GM19467 (cell line): Measurements from ENCODE around the gene EOMES.

Experiments
- ATAC-seq: cut with Tn5 transposase; IDR thresholded peaks from one replicate; pipeline ENCODE4 v1.9.1; 2021; ENCODE audit warnings: mild to moderate bottlenecking, moderate library complexity; ENCODE audit not compliant: unreplicated experiment

EOMES gene

DNA sequence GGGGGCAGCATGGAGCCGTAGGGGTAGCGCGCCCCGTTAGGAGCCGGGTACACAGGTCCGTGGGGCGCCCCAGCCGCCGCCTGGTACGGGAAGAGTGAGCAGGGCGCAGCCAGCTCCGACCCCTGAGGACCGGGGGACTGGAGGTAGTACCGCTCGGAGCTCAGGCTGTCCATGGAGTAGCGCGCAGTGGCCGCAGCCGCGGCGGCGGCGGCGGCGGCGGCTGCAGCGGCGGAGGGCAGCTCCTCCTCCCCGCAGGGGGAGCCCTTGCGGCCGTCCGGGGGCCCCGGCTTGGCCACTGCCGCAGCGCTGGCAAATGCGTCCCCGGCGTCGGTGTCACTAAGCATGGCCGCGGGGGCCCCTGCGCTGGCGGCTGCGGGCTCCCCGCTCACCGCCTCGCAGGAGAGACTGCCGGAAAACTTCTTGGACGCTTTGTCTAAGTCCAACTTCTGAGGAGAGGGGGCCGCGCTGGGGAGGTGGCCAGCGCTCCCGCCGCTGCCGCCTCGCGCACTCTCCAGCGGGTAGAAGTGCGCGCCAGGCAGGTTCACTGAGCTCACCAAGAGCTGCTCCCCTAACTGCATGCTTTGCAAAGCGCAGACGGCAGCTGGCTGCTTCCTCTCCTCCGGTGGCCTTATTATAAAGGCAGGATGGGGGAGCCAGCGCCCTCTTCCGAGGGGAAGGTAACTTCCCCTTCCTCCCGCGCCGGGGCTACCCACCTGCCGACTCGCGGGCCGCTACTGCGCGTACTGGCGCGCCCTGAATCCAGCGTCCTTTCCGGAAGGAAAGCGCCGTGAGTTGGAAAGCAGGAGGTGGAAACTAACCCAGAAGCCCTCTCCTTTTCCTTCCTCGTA, at the start of gene EOMES:
TSS of gene EOMES (minus strand) at position 607 of the 848 bp plus-strand sequence. CDS start at position 578, 29 bp downstream.
- ATAC-seq = peak; percentile 69

DNA sequence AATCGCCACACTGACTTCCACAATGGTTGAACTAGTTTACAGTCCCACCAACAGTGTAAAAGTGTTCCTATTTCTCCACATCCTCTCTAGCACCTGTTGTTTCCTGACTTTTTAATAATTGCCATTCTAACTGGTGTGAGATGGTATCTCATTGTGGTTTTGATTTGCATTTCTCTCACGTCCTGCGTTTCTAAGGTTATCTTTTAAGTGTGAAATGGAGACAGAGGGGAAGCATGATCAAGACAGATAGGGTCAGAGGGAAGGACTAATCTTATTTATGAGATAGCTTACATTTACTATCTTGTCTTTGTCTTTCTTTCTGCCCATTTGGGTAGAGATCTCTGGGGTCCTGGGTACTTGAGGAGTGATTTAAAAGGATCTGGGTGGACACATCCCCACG, 48.3 kb upstream of the EOMES start:
- peak; percentile 57 for ATAC-seq

DNA sequence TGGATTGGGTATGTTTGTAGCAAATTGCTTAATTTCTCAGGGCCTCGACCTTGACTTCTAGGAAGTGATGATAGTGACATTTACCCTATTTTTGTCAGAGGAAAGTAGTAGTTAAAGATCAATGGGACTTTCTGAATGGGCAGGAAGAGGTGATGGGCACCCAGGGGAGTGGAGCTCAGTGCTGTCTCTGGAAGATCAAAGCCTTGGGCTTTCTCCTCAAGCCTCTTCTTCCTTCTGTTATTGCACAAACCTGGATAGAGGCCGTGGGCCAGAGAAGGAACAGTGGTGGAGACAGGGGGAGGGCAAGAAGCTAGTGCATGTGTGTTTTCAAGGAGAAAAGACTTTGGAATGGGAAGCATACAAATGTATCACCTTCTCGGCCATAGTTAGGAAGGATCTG, 44.9 kb upstream of the EOMES start:
- no peak for ATAC-seq

DNA sequence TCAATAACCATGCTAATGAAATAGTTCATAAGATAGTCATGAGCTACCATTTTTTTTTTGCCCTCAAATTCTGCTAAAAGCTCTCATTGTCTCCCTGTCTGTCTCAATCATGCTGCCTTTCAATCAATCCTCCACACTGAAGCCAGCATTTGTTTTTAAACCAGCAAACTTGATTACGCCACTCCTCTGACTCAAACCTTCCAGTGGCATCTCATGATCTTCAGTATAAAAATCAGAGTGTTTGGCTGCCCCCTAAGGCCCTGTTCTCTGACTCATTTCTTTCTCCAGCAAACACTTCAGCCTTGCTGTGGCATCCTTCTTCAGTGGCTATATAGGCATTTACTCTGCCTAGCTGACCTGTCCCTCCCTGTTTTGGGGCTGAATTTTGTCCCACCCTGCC, 36.0 kb upstream of the EOMES start:
- ATAC-seq = no peak

DNA sequence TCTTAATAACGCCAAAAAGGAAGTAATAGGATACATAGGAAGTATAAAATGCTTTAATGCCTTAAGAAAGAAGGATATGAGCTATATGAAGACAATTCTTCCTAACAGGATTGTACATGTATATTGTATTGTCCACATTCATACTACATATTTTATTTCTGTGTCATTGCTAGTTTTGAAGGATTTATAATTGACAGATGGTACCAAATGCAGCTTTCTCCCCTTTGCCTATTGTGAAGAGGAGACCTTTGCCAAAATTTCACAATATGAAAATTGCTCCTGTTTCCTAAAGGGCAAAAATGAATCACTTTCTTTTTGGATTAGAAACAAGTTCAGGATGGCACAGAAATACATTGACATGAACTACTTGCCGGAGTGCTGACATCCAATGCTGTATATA, 34.8 kb upstream of the EOMES start:
- no peak for ATAC-seq

DNA sequence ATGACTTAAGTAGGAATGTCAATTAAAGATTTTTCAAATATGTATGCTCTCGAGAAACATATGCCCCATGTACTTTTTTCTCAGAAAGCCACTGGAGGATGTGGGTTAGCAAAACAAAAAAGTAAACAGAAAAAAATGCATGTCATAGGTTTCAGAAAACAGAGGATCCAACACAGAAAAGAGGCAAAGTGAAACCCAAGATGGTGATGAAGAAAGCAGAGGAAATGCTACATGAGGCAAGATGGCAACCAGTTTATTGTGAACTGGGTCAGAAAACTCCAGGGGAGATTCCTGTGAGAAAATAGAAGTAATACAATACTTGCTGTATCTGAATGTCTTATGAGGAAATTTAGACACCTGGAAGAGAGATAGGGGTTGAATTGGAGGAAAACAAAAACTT, 30.8 kb upstream of the EOMES start:
- no peak for ATAC-seq

DNA sequence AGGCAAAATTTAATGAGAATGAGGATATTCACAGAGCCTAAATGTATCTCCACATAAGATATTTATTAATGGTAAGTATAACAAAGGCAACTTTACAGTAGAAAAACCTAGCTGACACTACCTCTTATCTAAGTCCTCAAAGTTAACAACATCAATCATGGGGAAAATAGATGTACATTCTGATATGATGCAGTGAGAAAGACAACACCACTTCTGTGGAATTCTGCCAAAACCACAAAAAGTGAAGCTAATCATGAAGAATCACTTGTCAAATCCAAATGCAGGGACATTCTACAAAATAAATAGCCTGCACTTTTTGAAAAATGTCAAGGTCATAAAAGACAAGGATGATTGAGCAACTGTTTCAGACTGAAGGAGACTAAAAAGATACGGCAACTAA, 27.5 kb upstream of the EOMES start:
- ATAC-seq = no peak

DNA sequence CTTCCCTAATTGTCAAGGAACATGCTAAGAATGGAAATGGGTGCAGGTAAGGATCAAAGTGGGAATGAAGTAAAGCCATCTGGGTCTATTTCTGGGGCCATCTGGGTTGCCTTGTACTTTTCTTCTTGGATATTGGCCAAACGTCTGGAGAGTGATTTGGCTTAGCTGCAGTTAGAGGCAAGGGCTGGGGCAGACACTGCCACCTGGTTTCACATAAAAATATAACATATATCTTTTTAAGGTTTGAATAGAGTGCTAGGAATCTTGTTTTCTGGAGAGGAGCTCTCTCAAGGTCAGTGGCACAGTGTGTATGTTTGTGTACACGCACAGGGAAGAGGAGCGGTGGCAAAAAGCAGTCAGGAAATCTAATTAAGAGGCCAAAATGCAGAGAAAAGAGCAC, 24.7 kb upstream of the EOMES start:
- ATAC-seq = no peak

DNA sequence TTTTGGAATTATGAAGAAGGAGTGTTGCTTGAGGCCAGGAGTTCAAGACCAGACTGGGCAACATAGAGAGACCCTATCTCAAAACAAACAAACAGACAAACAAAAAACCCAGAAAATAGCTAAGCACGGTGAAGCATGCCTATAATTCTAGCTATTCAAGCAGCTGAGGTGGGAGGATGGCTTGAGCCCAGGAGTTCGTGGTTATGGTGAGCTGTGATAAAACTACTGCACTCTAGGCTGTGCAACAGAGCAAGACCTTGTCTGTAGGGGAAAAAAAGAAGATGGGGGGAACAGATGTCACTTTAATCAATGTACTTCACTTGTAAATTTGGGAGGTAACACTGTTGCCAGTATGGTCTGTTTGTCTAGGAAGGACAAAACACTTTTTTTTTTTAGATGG, 18.7 kb upstream of the EOMES start:
- no peak for ATAC-seq

DNA sequence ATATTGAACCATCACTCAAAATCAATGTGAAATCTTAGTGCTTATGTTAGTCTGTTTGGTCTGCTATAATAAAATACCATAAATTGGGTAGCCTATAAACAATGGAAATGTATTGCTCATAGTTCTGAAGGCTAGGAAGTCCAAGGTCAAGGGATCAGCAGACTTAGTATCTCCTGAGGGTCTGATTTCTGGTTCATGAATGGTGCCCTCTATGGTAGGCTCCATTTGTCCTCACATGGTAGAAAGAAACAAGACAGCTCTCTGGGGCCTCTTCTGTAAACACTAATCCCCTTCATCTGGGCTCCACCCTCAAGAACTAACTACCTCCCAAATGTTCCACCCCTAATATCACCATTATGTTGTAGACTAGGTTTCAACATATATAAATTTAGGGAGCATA, 15.0 kb upstream of the EOMES start:
- no peak for ATAC-seq

DNA sequence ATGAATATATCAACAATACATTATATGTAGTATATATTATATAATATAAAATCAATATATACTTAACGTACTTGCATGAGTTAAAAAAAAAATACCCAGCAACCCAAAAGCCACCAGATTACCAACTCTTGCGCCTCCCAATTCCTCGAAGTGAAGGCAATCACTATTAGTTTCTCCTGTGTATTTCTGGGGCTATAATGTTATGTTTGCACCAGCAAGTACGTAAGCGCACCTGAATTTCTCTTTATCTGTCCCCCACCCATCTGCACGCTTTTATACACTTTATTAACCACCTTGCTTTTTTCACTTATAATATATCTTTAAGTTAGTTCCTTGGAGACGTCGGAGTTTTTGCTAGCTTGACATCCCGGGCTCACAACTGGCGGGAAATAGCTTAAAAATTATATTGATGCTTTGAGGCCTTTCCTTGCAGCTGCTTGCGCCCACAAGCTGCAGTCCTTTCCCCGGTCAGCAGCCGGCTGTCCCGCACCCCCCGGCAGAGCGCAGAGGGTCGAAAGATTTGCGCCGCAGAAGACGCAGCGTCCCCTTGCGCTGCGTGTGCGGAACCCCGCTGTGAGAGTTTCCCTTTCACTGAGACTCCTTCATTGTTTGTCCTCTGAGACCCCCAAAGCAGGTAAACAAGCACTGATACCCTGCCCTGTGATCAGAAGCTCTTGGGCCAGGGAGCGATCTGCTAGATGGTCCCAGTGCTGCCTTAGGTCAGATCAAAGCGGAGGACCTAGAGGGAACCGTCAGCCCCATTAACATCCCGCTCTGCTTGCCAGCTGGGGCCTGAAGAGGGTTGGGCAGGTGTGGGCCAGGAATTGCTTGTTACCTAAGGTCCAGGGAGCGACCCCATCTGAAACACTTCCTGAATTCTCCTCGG, 8.9 kb upstream of the EOMES start:
- ATAC-seq = no peak

DNA sequence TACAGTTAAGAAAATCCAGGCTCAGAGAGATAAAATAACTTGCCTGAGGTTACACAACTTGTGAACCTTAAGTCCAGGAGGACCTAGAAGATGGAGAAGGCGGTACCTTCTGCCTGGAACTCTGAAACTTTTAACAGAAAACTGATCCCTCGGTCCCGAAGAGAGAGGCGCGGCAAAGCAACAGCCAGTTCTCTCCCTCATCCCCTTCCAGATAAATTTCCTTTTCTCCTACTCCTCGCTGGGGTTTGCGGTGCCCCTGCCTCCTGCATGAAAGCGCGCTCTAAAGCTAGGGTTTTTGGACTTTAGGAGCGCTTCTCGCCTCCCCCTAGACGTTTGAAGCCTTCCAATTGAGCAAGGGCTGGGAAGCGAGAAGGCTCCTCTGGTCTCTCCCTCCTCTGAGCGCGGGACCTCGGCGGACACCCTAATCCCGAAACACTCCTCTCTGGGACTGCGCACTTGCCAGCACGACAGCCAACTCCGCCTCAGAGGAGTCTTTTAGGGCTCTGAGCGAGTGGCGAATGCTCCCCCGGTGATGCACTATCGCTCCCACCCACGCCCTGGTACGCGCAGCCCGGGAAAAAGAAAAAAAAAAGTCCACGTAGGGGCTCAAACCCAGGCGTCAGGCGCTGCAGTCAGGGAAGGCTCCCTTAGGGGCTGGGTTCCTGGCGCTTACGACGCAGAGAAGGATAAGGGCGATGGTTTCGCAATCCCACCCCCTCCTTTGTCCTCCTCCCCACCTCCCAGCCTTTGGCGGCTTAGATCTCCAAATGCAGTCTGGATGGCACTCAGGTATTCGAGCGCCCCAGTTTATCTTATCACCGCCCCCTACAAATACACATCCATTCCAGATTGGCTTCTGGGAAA, 7.9 kb upstream of the EOMES start:
- no peak for ATAC-seq

DNA sequence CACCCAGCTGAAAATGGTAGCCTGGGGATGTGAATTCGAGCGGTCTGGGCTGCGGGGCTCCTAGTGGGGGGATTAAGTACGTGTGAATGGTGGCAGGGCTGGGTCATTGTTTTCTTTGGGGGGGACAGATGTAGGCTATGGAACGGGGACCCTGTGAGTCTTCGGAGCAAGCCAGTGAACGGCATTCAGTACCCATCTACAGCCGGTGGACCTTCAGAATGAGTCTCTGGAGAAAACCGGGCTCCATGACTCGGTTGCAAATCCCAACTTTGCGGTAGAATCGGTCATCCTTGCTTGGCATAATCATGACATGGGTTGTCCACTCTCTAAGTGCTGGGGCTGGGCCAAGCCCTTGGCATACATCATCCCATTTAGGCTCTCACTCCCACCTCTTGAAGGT, 7.2 kb upstream of the EOMES start:
- no peak for ATAC-seq

DNA sequence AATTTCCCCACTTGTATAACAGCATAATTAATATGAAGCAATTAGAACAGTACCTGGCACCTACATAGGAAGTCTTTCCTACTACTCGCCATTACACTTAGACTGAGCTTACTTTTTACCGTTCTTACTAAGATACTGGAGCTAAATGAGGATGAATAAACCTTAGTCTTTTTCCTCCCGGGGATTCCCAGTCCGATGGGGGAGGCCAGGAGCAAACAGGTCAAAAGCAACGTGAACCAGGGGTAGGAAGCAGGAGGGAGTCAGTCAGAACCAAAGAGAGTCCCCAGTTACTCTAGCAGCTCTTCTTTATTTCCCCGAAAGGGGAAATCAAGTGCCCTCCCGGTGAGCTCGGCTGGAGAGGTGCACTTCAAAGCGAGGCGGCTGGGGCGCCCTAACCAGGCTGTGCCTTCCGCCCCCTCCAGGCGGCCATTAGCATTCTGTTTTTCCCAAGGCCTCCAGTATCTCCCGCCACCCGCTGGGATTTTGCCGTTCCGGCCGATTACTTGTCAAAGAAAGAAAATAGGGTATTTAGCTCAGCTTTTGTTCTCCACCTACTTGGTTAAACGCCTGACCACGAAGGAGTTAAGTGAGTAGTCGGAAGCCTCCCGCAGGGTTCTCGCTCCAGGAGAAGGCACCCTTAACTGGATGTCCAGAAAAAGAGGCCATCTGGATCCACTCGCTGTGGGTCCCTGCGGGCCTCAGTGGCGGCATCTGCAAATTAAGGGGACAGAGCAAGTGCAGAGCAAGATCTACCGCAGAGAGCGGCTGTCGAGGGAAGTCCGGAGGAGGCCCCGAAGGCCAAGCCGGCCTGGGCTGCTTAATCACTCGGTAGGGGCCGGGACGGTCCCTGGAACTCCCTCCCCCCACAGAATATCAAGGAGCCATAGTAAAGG, 6.3 kb upstream of the EOMES start:
- ATAC-seq = no peak

DNA sequence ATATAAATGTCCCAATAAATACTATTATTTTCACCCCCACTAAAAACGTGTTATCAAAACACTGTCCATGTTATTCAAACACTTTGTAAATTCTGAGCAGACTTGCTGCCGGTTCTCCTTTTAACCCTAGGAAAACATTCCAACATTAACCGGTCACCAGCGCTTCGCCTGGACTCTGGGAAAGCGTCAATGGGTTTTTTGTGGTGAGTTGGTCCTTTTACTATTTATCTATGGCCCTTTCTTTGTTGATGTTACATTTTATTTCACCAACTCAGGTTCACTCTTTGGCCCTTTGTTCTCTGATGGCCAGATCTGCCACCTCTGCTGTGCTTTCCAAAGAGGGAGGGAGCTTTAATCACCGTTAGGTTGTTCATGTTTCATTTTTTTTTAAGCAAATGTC, 4.1 kb upstream of the EOMES start:
- ATAC-seq = no peak

DNA sequence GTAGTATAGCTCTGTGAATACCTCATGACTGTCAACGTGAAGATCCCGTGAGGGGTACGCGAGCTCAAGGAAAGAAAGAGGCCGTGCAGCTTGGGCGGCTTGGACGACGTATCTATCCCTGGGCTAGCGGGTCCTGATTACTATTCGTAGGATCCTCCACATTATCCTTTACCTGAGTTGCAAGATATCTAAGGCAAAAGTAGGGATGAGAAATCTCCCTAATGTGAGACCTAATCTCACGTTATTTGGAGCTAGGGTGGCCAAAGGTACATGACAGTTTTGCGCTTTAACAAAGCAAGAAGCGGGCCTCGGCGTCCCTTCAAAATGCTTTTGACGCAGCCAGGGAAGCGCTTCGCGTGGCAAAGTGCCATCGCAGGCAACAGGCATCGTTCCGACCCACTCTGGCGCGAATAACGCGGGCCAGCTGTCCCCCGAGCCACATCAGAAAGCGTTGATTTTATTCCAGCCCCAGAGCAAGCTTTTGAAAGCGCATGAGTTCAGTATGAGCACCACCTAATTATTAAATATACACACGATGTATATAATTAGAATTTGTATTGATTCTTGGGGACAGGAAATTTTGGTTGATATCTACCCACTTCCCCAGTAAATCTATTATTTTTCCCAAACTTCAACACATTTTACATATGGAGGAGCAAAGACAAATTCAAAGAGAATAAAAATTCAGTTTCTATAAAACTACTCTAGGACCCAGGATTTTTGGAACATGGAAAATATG, 2.5 kb upstream of the EOMES start:
- ATAC-seq = no peak

DNA sequence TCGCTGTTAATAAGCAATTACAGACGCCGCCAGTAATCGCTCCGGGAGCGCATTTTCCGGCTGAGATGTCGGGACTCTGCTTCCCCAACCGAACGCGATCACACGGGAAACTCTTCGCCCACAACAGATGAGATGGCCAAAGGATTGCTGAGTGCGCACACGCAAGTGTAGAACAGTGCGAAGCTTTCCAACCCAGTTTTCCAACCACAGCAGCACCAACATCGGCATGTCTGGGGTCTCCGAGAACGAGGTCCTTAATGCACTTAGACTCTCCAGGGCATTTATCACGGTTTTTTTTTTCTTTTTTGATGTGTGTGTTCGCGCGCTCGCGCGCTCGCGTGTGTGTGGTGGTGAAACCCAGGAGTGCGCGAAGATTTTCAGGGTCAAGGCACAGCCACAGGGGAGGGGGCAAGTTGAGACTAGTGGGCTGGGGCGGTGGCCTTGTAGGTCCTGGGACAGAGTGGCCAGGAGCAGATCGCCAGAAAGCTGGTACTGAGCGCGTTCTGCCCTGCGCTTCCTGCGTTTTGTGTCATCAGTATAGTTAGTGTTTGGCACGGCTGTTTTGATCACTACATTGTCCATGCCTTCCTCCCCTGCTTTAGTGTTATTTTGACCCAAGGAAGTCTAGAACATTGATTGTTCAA, 1.8 kb upstream of the EOMES start:
- no peak for ATAC-seq

DNA sequence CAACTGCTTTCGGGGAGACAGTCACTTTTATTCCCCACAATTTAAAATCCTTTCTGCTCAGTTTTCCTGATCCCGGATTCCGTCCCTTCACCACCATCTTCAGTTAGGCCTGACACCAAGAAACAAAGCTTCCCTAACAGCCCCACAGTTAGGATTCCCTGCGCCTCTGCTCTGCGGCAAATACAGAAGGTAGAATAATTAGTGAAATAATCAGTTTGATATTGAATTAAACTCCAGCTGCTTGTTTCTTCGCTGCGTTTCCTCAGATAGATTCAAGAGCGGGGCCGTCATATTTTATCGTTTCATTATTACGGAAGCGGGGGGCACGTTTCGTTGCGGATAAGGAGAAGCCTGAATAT, 1.3 kb upstream of the EOMES start:
- no peak for ATAC-seq

DNA sequence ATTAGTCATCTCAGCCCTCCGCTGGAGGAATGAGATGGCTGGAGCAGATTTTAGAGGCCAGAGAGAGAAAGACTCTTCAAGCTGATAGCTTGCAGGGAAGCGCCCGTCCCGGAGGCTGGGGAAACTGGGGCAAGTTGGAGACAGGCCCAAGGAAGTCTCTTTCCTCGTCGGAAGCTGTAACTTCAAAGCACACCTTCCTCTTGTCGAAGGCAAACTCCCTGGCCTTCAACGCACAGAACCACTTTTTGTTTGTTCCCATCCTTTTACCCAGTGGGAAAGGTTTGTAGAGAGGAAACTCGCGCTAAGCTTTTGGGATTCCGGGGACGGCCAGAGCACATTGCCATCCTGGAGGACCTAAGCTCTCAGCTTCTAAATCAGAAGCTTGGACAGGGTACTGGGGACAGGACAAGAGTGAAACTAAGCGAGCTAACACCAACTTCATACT, 900 bp upstream of the EOMES start:
- ATAC-seq = no peak
